Measurements from ENCODE around the gene CCDC177.

CCDC177 gene

GRCh38 chr14:69574263-69574953, at the start of gene CCDC177:
Gene CCDC177, minus strand, starts transcription at chr14:69574871. Its CDS starts 1,249 bp downstream, at chr14:69573622.
- DNase-seq: peak; percentile 80 to 84

GRCh38 chr14:69624136-69624535, 49.5 kb upstream of the CCDC177 start:
- DNase-seq: no peak

DNA sequence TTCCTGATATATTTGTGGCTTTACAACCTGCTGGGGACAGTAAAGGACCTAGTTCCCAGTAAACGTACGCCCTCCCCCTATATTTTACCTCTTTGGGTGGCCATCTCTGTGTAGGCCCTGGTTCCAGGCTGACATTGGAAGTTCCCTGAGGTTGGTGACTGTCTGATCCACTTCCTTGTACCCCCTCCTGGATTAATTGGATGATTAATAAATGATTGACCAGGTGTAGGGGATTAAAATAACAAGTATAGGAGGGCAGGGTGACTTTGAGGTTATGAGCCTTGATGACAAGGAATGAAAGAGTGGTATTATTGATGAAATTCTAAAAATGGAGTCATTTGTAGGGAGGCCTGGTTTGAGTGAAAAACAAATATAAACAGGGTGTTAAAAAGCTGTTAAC, 46.3 kb upstream of the CCDC177 start:
- no peak for DNase-seq

DNA sequence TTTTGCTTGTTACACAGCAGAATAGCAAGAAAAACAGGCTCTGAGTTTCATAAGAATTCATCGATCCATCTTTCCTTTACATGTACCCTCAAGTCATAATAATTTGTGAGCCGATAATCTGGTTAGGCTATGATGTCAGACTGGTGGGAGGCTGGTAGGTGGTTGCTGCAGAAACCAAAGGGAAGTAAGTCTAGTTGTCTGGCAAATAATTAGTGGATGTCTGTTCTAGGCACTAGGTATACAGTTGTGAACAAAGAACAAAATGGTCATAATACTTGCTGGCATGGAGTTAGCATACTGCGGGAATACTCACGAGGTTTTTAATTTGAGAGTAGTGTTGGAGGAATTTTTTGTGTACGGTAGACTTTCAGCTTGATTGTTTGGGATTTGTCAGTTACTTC, 45.5 kb upstream of the CCDC177 start:
- peak in 1 of 2 experiments; percentile 44 for DNase-seq

DNA sequence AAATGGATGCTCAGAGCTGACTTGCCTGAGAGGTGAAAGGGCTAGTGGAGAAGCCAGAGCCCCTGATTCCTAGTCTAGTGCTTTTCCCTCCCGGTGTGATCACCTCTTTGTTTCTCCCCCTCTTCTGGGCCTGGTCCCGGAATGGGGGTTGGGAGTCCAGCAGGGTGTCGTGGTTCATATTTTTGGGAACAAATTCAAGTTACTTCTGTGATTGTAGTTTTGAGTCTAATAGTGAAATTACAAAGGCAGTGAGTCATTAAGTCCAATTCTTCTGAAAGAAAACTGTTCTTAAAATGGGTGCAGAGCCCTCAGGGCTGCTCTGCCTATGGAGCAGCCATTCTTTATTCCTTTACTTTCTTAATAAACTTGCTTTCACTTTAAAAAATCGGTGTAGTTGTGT, 44.3 kb upstream of the CCDC177 start:
- DNase-seq: no peak

- no peak for DNase-seq
These were observed 43.1 kb upstream of the CCDC177 start for GRCh38 chr14:69617796-69618195.

GRCh38 chr14:69616408-69616773, 41.7 kb upstream of the CCDC177 start:
- no peak for DNase-seq

- peak in 1 of 2 experiments; percentile 52 for DNase-seq
These were observed 41.1 kb upstream of the CCDC177 start for GRCh38 chr14:69615496-69616407.

- no peak for DNase-seq
These were observed 40.4 kb upstream of the CCDC177 start for GRCh38 chr14:69615121-69615495.

GRCh38 chr14:69614592-69614991, 39.9 kb upstream of the CCDC177 start:
- DNase-seq: no peak

GRCh38 chr14:69613312-69614073, 38.8 kb upstream of the CCDC177 start:
- no peak for DNase-seq

GRCh38 chr14:69612783-69613130, 38.1 kb upstream of the CCDC177 start:
- DNase-seq: no peak

- peak in 1 of 2 experiments; percentile 49 for DNase-seq
These were observed 37.5 kb upstream of the CCDC177 start for GRCh38 chr14:69612014-69612782.

- DNase-seq: peak; percentile 85 to 87
These were observed 36.7 kb upstream of the CCDC177 start, which contains the start of gene SUSD6 for GRCh38 chr14:69611172-69612013. Gene SUSD6, plus strand, starts transcription at chr14:69611596. Its CDS starts 46,997 bp downstream, at chr14:69658593.

- no peak for DNase-seq
These were observed 36.2 kb upstream of the CCDC177 start for GRCh38 chr14:69610874-69611171.

DNA sequence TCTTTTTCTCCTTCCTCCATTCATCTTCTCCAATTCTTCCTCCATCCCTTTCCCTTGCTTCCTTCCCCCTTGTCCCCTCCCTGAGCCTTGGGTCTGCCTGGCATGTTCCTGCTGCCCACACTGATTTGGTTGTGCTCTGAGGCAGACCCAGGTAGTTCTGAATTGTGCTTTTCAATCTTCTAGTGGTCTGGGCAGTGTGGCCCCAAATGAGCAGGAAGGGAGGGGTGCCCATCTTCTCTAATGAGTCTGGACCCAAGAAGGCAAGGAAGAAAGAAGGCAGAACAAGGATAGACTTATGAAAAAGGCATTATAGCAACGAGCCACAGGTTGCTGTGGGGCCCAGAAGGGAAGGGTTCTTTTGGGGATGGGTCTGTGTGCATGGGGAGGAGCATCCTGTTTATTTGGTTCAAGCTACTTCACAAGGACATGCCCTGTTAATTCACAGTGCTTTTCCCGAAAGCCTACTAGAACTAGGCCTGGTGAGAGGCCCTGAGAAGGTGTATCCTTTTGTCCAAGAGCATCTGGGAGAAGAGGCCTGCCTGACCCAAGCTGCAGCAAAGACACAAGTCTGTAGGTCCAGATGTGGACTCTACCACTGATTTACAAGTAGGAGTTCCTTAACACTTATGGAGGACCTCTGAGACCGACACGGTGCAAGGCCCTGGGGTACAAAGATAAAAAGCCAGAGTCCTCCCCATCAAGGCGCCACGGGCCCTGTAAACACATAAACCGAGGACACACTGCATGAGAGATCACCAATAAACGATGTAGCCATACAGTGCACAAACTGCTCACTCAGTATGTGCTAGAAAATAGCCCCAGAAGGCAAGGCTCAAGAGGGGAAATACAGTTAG, 35.6 kb upstream of the CCDC177 start:
- DNase-seq: no peak

DNA sequence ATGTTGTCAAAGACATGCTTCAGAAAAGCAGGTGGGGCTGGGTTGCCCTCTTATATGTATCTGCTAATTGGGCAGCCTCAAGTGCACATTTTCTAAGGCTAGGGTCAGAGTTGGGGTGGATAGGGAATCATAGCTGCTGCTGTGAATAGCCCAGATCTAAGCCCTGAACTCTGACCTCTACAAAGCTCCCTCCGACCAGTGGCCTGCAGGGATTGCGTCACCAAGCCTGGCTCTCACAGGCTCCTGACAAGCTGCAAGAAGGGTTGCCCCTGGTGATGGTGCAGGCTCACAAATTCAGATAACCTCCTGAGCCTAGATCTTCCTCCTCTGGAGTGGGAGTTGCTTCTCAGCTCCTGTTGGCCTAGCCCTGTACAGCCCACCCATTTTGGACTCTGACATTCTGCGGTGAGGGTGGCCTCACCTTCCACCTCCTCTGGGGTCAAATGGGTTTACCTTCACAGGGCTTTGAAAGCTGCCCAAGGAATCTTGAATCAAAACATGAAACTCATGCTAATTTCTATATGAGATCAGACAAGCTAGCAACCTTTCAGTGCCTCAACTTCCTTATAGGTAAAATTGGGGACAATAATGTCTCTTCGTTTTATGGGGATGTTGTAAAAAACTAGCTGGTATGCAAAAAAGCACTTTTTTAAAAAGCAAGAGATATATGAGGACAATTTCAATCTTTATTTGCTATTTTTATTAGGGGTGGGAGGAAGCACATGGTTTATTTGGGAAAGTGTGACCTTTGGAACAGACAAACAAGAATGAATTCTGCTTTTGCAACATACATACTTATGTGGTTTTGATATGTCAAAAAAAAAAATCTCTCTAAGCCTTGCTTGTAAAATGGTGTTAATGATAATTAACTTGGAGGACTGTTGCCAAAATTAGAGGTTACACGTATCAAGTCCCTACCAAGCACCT, 31.9 kb upstream of the CCDC177 start:
- no peak for DNase-seq

GRCh38 chr14:69605738-69606137, 31.1 kb upstream of the CCDC177 start:
- DNase-seq: no peak

DNA sequence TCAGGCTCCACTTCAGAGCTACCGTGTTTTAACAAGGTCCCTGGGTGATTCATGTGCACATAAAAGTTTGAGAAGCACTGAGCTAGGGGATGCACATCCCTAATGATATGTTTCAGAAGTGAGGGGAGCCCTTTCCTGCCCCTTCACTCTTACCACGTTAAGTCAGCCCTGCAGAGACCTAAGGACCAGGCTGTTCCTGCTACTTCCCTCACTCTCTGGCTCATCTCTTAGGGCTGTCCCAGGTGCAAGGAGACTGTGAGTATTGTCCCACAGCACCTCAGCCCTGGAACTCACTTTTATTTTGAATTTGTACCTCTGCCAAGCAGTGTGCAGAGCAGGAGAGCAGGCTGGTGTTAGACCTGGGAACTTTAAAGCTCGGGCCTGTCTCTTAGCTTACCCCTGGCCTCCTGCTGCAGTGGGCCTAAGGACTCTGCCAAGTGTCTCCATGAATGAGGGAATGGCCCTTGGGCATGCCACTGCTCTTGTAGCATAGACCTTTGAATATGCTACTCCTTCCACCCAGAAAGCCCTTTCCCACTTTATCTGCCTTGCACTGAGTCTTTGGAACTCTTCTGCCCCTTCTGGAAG, 25.7 kb upstream of the CCDC177 start:
- DNase-seq: no peak
